Activated naive CD8-positive, alpha-beta T cell (primary cell): Measurements from ENCODE around the gene KLRC3.
"Not testable (repeated sequence)": the region's sequence is repeated elsewhere in the genome, so short reads cannot be mapped to it uniquely, and the experiment has no call there.

Experiments used
- H3K27ac Mint-ChIP-seq: one replicate; pipeline ENCODE4 v1.8.0; 2021; ENCODE audit warnings: mixed read lengths
- H3K27me3 Mint-ChIP-seq: one replicate; pipeline ENCODE4 v1.8.0; 2021; ENCODE audit warnings: mixed read lengths
- H3K36me3 Mint-ChIP-seq: one replicate; pipeline ENCODE4 v1.8.0; 2021; ENCODE audit warnings: mixed read lengths
- H3K4me1 Mint-ChIP-seq: one replicate; pipeline ENCODE4 v1.8.0; 2021; ENCODE audit warnings: low read depth, mixed read lengths
- H3K4me3 Mint-ChIP-seq: one replicate; pipeline ENCODE4 v1.8.0; 2021; ENCODE audit warnings: mild to moderate bottlenecking, mixed read lengths
- H3K9me3 Mint-ChIP-seq: one replicate; pipeline ENCODE4 v1.8.0; 2021; ENCODE audit warnings: low read depth, mixed read lengths

Gene KLRC3

DNA sequence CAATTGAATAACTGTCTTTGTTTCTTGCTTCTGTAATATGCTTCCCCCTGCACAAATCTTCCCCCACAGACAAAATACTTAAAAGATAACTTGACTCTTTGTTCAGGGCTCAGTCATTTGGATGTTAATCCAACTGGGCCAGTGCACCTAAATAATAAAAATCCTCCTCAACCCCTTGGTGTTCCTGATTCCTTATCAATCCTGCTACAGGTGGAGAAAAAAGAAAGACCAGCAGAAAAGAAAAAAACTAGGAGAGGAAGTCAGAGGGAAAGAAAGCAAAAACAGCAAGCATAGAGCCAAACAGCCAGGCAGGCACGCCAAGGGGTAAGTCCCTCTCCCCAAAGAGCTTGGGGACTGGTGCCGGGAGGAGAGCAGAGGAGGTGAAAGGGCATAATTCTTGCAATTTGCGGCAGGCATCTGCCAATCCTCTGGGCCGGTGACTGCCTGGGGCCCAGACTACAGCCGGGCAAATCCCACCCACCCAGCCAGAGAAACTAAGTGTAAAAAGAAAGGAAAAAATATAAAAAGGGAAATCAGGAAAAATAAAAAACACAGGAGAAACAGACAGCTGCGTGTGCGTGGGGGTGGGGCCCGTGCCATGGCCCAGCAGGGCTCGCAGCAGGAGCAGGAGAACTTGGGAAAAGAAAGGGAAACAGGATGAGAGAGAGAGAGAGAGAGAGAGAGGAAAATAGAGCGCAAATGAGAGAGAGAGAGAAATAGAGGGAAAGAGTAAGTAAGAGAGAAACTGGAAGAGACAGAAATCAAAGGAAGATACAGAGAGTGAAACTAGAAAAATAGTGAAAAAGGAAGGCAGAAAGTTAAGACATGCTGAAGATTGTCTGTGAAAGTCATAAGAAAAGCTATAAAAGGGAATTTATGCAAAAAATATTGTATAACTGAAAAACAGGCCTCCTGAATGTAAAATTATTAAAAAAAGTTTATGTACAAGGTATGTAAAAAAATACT, 51.9 kb downstream of the KLRC3 start:
- Mint-ChIP-seq H3K27ac (no peak overlapping the region), H3K9me3 (peaks cover 5% of the 10 kb centered on the region), H3K4me1 (peaks cover 51% of the 10 kb centered on the region), H3K36me3 (peaks cover 33% of the 10 kb centered on the region), H3K27me3 (no peaks in the 10 kb centered on the region), H3K4me3 (no peak overlapping the region)

DNA sequence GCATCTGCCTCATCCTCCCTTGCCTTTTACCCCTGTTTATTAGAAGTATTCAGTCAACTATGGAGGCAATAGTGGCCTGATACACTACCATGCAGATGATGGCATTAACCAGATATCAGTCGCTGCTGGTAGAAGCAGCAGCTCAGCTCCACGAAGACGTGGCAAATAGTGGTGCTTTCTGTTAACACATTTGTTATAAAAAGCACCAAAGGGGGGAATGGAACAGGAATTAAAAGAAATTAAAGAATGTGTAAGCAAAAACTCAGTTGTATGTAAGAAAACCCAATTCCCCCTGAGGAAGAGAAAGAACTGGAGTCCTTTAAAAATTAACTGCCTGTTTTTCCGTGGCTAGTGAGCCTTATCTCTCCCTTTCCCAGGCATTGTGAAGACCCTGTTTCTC, 52.7 kb downstream of the KLRC3 start:
- not testable (repeated sequence) for H3K4me3 Mint-ChIP-seq, H3K27ac Mint-ChIP-seq, H3K27me3 Mint-ChIP-seq, H3K9me3 Mint-ChIP-seq
- peaks cover 30% of the 10 kb centered on the region for H3K36me3 Mint-ChIP-seq
- peaks cover 46% of the 10 kb centered on the region for H3K4me1 Mint-ChIP-seq

DNA sequence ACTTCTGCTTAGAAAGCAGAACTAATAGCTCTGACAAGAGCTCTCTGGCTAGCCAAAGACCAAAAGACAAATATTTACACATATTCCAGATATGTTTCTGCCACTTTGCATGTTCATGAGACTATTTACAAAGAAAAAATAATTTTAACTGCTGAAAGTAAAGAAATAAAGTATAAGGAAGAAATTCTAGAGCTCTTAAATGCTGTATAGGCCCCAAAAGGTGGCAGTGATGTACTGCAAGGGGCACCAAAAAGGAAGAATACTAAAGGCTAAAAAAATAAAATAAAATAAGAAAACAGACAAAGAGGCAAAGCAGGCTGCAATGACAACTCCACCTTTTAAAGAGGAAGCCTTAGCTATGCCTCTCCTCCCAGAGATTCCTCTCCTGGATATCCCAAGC, 53.5 kb downstream of the KLRC3 start:
- Mint-ChIP-seq H3K36me3 (peaks cover 26% of the 10 kb centered on the region), H3K4me1 (peaks cover 37% of the 10 kb centered on the region), H3K27me3 (no peaks in the 10 kb centered on the region), H3K4me3 (no peak overlapping the region), H3K9me3 (peaks cover 5% of the 10 kb centered on the region), H3K27ac (no peak overlapping the region)

DNA sequence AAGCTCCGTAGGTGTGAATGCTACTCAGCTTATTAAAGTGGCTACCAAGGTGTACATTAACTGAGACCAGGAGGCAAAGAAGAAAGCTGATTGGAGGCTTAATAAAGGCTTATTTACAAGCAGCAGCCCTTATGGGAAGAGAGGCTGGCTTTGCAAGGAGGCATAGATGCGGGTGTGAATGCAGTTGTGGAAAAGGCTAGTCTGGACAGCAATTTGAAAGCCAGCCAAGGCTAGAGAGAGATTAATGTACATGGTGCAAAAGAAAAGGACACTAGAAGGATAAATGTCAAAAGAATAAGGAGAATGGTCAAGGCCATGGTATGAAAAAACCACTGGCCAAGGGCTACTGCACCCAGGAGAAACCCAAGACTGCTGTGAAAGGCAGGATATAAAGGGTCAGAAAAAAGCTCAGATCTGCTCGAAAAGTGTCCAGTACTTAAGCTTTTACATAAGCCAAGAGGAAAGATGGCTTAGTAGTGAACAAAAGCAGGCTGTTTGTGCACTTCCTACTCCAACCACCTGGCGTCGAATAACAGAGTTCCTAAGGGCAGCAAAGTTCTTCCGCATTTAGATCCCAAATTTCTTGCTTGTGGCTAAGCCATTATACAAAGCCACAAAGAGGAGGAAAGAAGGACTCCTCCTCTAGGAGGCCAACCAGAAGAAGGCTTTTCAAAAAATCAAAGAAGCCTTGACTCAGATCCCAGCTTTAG, 54.5 kb downstream of the KLRC3 start:
- Mint-ChIP-seq H3K9me3 (peaks cover 6% of the 10 kb centered on the region), H3K4me1 (peaks cover 27% of the 10 kb centered on the region), H3K36me3 (peaks cover 24% of the 10 kb centered on the region), H3K27me3 (no peaks in the 10 kb centered on the region), H3K27ac (no peak overlapping the region), H3K4me3 (no peak overlapping the region)

DNA sequence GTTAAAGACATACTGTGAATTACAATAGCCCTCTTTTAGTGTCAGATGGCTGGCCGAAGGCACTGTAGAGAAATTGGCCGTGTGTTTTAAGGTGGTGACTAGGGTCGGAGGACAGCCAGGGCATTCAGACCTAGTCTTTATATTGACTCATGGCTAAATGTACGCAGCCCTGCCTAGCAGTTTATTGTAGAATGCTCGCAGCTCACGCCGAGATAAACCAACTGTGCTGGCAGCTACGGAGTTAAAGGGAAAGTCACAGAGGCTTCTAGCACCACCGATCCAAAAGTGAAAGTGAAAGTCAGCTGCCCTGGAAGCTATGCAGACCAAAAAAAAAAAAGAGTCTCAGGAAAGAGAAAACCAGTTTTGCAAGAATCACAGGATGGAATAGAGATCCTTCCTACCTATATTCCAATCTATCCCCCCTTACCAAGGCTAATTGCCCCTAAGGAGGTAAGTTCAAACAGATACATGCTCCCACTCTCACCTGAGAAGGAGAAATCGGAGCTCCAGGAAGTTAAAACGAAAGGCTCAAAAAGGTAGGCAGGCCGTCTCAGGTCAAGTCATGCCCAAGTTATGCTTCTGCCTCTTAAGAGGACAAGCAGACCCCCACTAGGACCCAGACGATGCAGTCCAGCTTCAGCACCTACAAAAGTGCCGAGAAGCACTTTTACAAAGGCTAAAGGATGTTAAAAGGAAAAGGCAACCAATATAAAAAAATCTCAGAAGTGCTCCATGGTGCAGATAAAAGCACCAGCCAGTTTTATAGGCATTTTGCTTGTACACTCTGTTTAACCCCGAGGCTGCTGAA, 55.4 kb downstream of the KLRC3 start:
- no peak overlapping the region for H3K27ac Mint-ChIP-seq
- peaks cover 8% of the 10 kb centered on the region for H3K9me3 Mint-ChIP-seq

DNA sequence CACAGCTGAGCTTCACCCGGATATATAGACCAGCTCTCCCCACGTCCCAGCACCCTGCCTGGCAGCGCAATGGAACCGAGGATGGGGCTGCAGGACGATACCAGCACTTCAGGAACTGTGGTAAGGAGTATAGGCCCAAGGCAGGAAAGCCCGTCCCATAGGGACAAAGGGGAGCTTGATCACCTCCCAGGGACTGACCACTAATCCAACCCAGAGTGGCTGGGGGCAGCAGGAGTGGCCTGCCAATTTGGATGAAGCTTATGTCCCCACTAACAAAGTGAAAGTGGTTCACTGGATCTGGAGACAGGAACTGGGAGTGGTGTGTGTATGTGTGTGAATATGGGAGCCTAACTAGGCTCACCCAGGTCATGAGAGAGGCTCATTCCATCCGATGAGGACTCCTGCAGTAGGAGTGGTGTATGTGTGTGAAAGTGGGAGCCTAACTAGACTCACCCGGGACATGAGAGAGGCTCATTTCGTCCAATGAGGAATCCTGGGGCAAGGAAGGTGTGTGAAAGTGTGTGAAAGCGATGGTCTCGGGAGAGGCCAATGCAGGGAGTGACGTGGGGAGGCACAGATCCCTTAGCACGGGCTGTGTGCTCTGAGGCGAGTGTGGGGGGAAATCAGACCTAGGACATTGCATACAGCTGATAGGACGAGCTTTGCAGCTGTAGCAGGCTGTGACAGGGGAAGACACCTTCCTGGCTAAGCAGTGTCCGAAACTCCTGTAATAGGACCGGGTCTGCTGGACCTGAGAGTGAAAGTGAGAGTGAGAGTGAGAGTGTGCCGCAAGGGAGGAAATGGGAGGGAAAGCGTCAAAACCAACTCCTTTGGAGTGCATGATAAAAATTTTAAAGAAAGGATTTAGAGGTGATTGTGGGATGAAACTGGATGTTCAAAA, 56.2 kb downstream of the KLRC3 start:
- Mint-ChIP-seq H3K36me3 (peaks cover 22% of the 10 kb centered on the region), H3K4me3 (no peak overlapping the region), H3K9me3 (peaks cover 8% of the 10 kb centered on the region)

More for the DNA sequence above, 55.4 kb downstream of the KLRC3 start:
- Mint-ChIP-seq H3K27me3 (no peaks in the 10 kb centered on the region), H3K4me3 (no peak overlapping the region), H3K4me1 (peaks cover 19% of the 10 kb centered on the region), H3K36me3 (peaks cover 20% of the 10 kb centered on the region)

DNA sequence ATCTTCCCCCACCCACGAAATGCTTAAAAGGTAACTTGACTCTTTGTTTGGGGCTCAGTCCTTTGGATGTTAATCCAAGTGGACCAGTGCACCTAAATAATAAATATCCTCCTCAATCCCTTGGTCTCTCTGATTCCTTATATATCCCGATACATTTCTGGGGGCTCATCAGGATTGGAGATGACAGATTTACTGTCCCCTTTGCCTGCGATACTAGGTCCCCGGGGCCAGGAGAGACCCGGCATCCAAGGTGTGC, 56.8 kb downstream of the KLRC3 start:
- peaks cover 23% of the 10 kb centered on the region for H3K36me3 Mint-ChIP-seq
- peaks cover 17% of the 10 kb centered on the region for H3K4me1 Mint-ChIP-seq

More for the DNA sequence above, 56.2 kb downstream of the KLRC3 start:
- Mint-ChIP-seq H3K4me1 (peaks cover 15% of the 10 kb centered on the region), H3K27me3 (no peaks in the 10 kb centered on the region), H3K27ac (no peak overlapping the region)

DNA sequence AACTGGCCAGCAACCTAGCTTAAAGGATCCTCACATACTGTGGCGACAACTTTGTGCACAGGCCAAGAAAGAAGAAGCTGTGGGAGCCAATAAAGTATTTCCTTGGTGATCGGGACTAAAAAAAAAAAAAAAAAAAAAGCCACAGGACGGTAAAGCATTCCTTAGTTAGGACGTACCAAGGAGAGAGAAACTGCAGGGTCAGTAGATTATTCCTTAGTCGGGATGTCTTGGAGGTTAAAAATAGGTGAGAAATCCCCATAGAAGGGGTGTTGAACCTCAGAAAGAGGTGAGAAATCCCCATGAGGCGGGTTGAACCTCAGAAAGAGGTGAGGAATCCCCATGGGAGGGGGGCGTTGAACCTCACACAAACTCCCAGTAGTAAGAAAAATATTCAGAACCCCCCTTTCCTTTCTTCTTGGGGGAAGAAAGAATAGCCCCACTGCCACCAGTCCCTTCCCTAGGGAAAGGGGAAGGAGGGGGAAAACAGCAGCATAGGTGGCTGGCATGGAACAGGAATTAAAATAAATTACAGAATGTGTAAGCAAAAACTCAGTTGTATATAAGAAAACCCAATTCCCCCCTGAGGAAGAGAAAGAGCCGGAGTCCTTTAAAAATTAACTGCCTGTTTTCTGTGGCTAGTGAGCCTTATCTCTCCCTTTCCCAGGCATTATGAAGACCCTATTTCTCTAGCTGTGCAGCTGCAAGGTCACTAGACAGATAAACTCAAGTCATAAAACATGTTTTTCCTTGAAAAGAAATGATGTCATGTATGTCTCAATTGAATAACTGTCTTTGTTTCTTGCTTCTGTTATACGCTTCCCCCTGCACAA, 57.4 kb downstream of the KLRC3 start:
- H3K36me3 Mint-ChIP-seq = peaks cover 20% of the 10 kb centered on the region
- no peak overlapping the region for H3K4me3 Mint-ChIP-seq
- H3K9me3 Mint-ChIP-seq = peaks cover 6% of the 10 kb centered on the region
- no peak overlapping the region for H3K27ac Mint-ChIP-seq
- peaks cover 12% of the 10 kb centered on the region for H3K4me1 Mint-ChIP-seq
- H3K27me3 Mint-ChIP-seq = no peaks in the 10 kb centered on the region

More for the DNA sequence above, 56.8 kb downstream of the KLRC3 start:
- Mint-ChIP-seq H3K4me3 (no peak overlapping the region), H3K27ac (no peak overlapping the region), H3K27me3 (no peaks in the 10 kb centered on the region), H3K9me3 (peaks cover 8% of the 10 kb centered on the region)

DNA sequence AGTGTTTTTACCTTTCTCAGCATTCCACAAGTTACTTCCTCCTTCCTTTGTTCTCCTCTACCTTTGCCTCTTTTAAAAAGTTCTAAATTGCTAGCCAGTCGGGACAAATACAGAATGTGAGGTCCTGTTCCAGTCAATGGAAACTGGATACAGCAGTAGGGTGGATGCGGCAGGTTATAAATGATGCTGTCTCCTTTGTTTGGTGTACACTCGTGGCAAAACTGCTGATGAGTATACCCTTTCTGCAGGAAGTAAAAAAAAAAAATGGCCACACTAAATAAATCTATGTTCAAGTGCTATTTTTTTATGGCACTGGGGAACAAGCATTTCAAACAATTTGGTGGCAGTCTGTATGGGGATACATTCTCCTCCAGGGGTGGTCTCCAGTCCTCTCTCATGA, 58.1 kb downstream of the KLRC3 start:
- Mint-ChIP-seq H3K9me3 (peaks cover 4% of the 10 kb centered on the region), H3K36me3 (peaks cover 21% of the 10 kb centered on the region), H3K27ac (no peak overlapping the region), H3K4me1 (peaks cover 11% of the 10 kb centered on the region), H3K27me3 (no peaks in the 10 kb centered on the region), H3K4me3 (no peak overlapping the region)
